Measurements from ENCODE around the gene TLX1. TPM values are rescaled to one million over a fixed set of nuclear protein-coding genes. Genes with fewer than 3 reads are reported as not detected.
A peak's percentile ranks its signal among the peaks of the same experiment; 100 is the strongest.

Gene TLX1
- total RNA-seq, 1 donor from 2014 or later = not detected

GRCh38 chr10:101132636-101133473 is 1.8 kb downstream of the TLX1 start:
- intact Hi-C loops (cut with micrococcal nuclease) = no loop called here
- TF ChIP-seq, protein P1, sequence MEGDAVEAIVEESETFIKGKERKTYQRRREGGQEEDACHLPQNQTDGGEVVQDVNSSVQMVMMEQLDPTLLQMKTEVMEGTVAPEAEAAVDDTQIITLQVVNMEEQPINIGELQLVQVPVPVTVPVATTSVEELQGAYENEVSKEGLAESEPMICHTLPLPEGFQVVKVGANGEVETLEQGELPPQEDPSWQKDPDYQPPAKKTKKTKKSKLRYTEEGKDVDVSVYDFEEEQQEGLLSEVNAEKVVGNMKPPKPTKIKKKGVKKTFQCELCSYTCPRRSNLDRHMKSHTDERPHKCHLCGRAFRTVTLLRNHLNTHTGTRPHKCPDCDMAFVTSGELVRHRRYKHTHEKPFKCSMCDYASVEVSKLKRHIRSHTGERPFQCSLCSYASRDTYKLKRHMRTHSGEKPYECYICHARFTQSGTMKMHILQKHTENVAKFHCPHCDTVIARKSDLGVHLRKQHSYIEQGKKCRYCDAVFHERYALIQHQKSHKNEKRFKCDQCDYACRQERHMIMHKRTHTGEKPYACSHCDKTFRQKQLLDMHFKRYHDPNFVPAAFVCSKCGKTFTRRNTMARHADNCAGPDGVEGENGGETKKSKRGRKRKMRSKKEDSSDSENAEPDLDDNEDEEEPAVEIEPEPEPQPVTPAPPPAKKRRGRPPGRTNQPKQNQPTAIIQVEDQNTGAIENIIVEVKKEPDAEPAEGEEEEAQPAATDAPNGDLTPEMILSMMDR (IDR thresholded peaks at IDR 0.05; ENCODE audit: borderline replicate concordance) = no peak
- no peaks in the 10 kb centered on the region for H3K36me3 ChIP-seq
- H3K27ac ChIP-seq (replicated peaks) = no peak overlapping the region
- no peak for DNase-seq
- peak overlapping the region; percentile 61 for H3K4me3 ChIP-seq
- peaks cover 100% of the 10 kb centered on the region for H3K27me3 ChIP-seq (ENCODE audit: low read depth)
- no peaks in the 10 kb centered on the region for H3K9me3 ChIP-seq (replicated peaks)
- H3K4me1 ChIP-seq = peaks cover 54% of the 10 kb centered on the region

- intact Hi-C loops (cut with micrococcal nuclease) = no loop called here
- no peak for DNase-seq
These were observed 2.6 kb downstream of the TLX1 start for GRCh38 chr10:101133489-101134298.

GRCh38 chr10:101134299-101135127 is 3.4 kb downstream of the TLX1 start:
- intact Hi-C loops (cut with micrococcal nuclease) = no loop called here
- H3K4me3 ChIP-seq = peak overlapping the region; percentile 52
- TF ChIP-seq, protein P1 (IDR thresholded peaks at IDR 0.05; ENCODE audit: borderline replicate concordance) = no peak
- no peaks in the 10 kb centered on the region for H3K9me3 ChIP-seq (replicated peaks)
- peaks cover 100% of the 10 kb centered on the region for H3K27me3 ChIP-seq (ENCODE audit: low read depth)
- no peaks in the 10 kb centered on the region for H3K36me3 ChIP-seq
- no peak for DNase-seq
- peak overlapping the region; percentile 33 for H3K27ac ChIP-seq (replicated peaks)
- H3K4me1 ChIP-seq = peaks cover 57% of the 10 kb centered on the region

More at GRCh38 chr10:101133489-101134298, 2.6 kb downstream of the TLX1 start:
- Histone ChIP-seq H3K4me1 (peaks cover 54% of the 10 kb centered on the region), H3K9me3 (replicated peaks) (no peaks in the 10 kb centered on the region), H3K4me3 (peak overlapping the region; percentile 52), H3K27ac (replicated peaks) (peak overlapping the region; percentile 33), H3K27me3 (ENCODE audit: low read depth) (peaks cover 100% of the 10 kb centered on the region), H3K36me3 (no peaks in the 10 kb centered on the region)
- TF ChIP-seq, protein P1 (IDR thresholded peaks at IDR 0.05; ENCODE audit: borderline replicate concordance) = no peak

GRCh38 chr10:101135141-101136006 is 4.3 kb downstream of the TLX1 start:
- intact Hi-C loops (cut with micrococcal nuclease) = no loop called here
- Histone ChIP-seq H3K27me3 (ENCODE audit: low read depth) (peaks cover 100% of the 10 kb centered on the region), H3K9me3 (replicated peaks) (no peaks in the 10 kb centered on the region), H3K4me1 (peaks cover 65% of the 10 kb centered on the region), H3K36me3 (no peaks in the 10 kb centered on the region), H3K4me3 (peak overlapping the region; percentile 52), H3K27ac (replicated peaks) (peak overlapping the region; percentile 30)
- TF ChIP-seq, protein P1 (IDR thresholded peaks at IDR 0.05; ENCODE audit: borderline replicate concordance) = no peak
- DNase-seq = no peak

Data from left ventricle myocardium inferior (tissue), 1 donor.